GM18951 (cell line): ENCODE data around the gene EPAS1.

Experiments
- POLR2A ChIP-seq: IDR thresholded peaks from 4 replicates; pipeline ENCODE4 v1.6.1; 2011; ENCODE audit warnings: mild to moderate bottlenecking; ENCODE audit not compliant: insufficient read length, insufficient read depth; ENCODE audit errors: extremely low read depth
- in situ Hi-C: fragments of 300-500 bp; cut with MboI; formaldehyde crosslinking; loops from one replicate; pipeline ENCODE4 v1.12.0; 2022; ENCODE audit warnings: low sequenced_read_pairs, mixed read lengths, inconsistent platforms; ENCODE audit not compliant: unreplicated experiment

Gene EPAS1

GRCh38 chr2:46363535-46364170 is 66.4 kb downstream of the EPAS1 start:
- in situ Hi-C loops = loop anchor here (25.0 kb wide), 1 partner anchor 351 kb away; no protein-coding TSS in a partner anchor
- no peak for TF ChIP-seq POLR2A

DNA sequence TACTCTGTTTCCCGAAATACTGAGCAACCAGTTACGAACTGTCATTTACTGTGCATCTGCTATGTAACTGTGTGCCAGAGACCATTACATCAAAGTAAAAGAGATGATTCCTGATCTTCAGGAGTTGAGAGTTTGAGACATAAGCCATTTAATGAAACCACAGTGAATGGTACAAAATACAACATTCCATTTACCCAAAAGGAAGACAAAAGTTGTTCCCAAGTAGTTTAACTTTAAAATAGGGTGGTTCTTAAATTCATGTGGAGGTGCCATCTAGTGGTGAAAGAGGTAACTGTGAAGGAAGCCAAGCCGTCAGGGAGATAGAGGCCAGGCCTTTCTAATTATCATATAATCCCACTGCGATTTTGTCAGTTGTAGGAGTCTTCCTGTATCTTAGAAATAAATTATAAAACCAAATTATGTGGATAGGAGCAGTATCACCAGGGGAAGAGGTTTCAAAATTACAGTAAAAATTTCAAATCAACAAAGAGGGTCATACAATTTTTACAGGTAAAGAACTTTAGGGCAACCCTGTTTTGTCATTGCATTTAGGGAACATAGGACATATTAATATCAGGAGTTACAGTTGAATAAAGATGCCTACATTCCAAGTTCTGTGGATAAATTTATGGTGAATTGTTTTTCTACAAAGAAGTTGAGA is 67.7 kb downstream of the EPAS1 start:
- in situ Hi-C loops = loop anchor here (25.0 kb wide), 1 partner anchor 353 kb away; no protein-coding TSS in a partner anchor
- no peak for TF ChIP-seq POLR2A

DNA sequence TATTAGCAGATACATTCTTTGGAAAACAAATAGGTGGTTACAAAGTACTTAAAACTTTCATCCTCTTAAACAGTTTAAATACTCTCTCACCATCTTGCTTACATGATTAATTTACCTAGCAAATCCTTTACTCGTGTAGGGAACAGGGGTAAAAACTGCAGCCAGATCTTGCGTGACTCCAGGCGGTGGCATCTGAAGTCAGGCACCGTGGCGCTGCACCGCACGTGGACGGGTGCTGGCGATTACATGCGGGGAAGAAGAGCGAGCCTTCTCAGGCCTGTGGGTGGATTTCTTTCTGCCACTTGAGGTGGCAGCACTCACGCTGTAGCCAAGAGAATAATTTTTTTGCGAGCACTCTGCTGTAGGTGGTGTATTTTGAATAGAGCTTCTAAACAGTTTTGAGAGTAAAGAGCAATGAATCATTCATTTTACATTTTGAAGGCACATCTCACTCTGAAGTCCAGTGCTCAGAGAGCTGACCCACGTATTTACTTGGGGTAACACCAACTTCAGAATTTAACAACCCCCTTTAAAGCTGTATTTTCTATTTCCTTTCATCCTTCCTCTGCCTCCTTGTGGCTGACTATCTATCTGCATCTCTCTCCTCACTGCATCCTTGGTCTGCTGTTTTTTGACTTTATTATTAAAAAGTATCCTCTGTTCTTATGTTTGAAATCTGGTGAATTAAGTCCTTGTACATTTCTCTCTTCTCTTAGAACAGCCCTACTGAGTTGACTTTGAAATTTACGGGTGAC is 68.9 kb downstream of the EPAS1 start:
- in situ Hi-C loops = loop anchor here (25.0 kb wide), 1 partner anchor 354 kb away; no protein-coding TSS in a partner anchor

DNA sequence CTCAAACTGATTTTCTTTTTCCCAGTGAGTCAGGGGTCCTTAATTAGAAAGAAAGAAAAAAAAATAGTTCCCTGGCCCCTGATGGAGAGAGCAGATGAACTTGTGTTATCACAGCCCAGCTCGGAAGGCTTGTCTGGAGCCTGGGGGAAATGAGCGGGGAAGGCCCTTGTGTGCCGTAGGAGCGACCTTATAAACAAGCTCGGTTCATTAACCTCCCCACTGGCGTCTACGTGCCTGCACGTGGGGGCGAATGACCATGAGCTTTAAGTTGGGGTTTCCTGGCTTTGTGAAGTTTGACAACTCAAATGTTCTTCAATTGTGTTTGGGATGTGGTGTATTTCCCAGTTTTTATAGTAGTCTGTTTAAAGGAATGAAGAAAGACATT is 69.5 kb downstream of the EPAS1 start:
- in situ Hi-C loops = loop anchor here (25.0 kb wide), 1 partner anchor 354 kb away; no protein-coding TSS in a partner anchor
- TF ChIP-seq POLR2A = no peak

More for the DNA sequence above, 68.9 kb downstream of the EPAS1 start:
- no peak for TF ChIP-seq POLR2A

- in situ Hi-C loops = loop anchor here (25.0 kb wide), 1 partner anchor 355 kb away; no protein-coding TSS in a partner anchor
- no peak for TF ChIP-seq POLR2A
These were observed 70.1 kb downstream of the EPAS1 start for GRCh38 chr2:46367286-46367685.

DNA sequence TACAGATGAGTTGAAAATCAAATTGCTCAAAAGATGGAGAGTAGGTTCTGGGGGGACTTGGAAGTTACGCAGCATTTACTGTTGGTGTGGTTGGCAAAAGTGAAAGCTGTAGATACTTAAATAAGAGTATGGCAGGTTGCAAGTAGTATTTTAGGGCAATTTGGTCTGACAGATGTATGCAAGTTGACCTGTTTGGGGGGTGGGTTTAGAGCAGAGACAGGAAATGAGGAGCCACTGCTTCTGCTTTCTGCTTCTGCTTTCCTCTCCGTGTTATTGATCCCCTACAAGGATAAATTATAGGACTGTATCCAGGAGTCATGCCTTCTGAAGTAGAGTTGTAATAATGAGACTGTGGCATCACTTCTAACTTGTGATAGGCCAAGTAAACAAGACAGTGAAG is 71.2 kb downstream of the EPAS1 start:
- in situ Hi-C loops = loop anchor here (25.0 kb wide), 1 partner anchor 356 kb away; no protein-coding TSS in a partner anchor
- TF ChIP-seq POLR2A = no peak

- in situ Hi-C loops = loop anchor here (25.0 kb wide), 1 partner anchor 357 kb away; no protein-coding TSS in a partner anchor
- no peak for TF ChIP-seq POLR2A
These were observed 72.6 kb downstream of the EPAS1 start for GRCh38 chr2:46369783-46370182.

GRCh38 chr2:46371854-46372253 is 74.6 kb downstream of the EPAS1 start:
- in situ Hi-C loops = loop anchor here (25.0 kb wide), 1 partner anchor 360 kb away; no protein-coding TSS in a partner anchor

DNA sequence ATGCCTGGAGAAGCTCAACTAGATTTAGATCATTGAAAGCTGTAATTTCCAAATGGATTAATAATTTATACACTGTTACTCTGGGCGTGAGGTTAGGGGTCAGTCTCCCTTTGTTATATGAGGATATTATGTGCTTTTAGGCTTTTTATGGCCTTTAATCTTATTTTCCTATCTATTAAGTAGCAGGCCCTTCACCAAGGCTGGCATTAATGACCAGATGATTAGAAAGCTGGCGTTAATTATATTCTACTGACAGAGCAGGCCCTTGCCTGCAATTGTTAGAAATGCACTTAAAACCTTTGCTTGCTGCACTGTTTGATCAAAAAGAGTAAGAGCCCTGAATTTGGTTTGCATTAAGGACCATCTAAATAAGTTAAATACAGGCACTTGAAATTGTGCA is 75.3 kb downstream of the EPAS1 start:
- TF ChIP-seq POLR2A = no peak
- in situ Hi-C loops = loop anchor here (25.0 kb wide), 1 partner anchor 360 kb away; no protein-coding TSS in a partner anchor

More at GRCh38 chr2:46371854-46372253, 74.6 kb downstream of the EPAS1 start:
- no peak for TF ChIP-seq POLR2A

DNA sequence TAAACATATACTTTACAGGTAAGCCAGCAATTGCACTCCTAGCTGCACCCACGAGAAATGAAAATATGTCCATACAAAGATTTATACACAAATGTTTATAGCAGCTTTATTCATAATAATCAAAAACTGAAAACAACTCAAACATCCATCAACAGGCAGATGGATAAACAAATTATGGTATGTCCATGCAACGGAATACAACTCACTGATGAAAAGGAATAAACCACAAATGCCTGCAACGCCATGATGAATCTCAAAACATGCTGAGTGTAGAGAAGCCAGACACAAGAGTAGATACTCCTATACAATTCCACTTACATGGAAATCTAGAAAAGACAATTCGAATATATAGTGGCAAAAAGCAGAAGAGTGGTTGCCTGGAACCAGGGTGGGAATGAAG is 76.0 kb downstream of the EPAS1 start:
- in situ Hi-C loops = loop anchor here (25.0 kb wide), 1 partner anchor 361 kb away; no protein-coding TSS in a partner anchor
- TF ChIP-seq POLR2A = no peak

GRCh38 chr2:46375566-46376125 is 78.4 kb downstream of the EPAS1 start:
- in situ Hi-C loops = no loop called here
- TF ChIP-seq POLR2A = no peak

GRCh38 chr2:46376586-46376985 is 79.4 kb downstream of the EPAS1 start:
- TF ChIP-seq POLR2A = no peak
- in situ Hi-C loops = no loop called here
